GM19099 (cell line): ENCODE measurements around the gene PLEKHO2.
A peak's percentile ranks its signal among the peaks of the same experiment; 100 is the strongest.

Source experiments
- POLR2A ChIP-seq: IDR thresholded peaks from 3 replicates; pipeline ENCODE4 v1.6.1; 2011; ENCODE audit warnings: low read depth; ENCODE audit not compliant: insufficient read length; ENCODE audit errors: extremely low read depth

The PLEKHO2 gene, protein sequence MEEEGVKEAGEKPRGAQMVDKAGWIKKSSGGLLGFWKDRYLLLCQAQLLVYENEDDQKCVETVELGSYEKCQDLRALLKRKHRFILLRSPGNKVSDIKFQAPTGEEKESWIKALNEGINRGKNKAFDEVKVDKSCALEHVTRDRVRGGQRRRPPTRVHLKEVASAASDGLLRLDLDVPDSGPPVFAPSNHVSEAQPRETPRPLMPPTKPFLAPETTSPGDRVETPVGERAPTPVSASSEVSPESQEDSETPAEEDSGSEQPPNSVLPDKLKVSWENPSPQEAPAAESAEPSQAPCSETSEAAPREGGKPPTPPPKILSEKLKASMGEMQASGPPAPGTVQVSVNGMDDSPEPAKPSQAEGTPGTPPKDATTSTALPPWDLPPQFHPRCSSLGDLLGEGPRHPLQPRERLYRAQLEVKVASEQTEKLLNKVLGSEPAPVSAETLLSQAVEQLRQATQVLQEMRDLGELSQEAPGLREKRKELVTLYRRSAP

DNA sequence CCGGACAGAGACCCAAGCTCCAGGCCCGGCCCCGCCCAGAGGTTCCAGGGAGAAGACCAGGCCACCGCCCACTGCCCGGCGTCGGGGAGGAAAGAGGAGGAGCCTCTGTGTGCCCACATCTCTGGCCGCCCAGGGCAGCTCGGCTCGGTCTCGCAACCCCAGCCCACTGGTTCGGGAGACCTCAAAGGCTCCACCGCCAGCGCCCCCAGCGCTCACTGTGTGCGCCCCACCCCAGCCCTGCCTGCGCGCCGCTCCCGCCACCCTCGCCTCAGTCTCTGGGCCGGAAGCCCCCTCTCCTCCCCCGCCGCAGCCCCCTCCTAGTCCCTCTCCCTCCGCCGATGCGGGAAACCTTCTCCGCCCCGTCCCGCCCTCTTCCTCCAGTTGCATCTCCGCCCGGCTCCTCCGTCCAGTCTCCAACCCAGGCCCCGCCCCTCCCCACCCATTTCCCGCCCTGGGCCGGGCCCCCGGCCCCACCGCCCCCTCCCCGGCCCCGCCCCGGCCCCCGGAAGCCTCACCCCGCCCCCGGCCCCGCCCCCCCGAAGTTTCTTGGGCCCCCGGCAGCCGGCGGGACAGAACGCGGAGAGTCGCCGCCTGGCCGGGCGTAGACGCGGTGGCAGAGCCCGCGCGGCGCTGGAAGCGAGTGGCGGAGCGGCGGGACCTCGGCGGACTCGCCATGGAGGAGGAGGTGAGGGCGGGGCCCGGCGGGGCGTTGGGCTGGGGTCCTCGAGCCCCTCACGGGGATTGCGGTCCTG lies at the start of gene PLEKHO2:
Gene PLEKHO2 (plus strand): TSS at position 572 of the 752 bp plus-strand sequence. CDS start 102 bp downstream, at position 674.
- TF ChIP-seq POLR2A, result peak; percentile 98

DNA sequence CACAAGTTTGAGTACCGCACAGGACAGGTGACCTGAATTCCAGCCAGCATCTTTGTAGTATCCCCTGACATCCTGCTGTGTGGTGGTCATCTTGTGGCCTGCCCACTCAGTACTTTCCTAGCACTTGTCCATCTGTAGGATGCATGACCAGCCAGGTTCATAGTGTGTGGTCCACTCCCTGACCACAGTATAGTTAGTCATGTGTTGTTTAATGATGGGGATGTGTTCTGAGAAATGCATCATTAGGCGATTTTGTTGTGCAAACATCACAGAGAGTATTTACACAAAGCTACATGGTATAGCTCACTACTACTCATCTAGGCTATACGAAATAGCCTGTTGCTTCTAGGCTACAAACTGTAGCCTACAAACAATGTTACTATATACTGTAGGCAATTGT lies 49.4 kb upstream of the PLEKHO2 start:
- no peak for TF ChIP-seq POLR2A

GRCh38 chr15:64800476-64800875 lies 41.2 kb upstream of the PLEKHO2 start:
- no peak for TF ChIP-seq POLR2A

GRCh38 chr15:64803526-64803925 lies 38.2 kb upstream of the PLEKHO2 start:
- no peak for TF ChIP-seq POLR2A

DNA sequence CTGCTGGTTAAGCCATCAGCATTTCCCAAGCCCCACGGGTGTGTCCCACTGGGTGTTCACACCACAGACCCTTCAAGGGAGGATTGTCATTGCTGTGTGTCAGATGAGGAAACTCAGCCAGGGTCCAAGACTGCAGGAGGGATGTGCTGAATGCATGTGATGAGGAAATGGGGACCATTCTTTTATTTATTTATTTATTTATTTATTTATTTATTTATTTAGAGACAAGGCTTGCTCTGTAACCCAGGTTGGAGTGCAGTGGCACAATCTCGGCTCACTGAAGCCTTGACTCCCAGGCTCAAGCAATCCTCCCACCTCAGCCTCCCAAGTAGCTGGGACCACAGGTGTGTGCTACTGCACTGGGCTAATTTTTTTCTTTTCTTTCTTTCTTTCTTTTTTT lies 37.1 kb upstream of the PLEKHO2 start:
- no peak for TF ChIP-seq POLR2A

DNA sequence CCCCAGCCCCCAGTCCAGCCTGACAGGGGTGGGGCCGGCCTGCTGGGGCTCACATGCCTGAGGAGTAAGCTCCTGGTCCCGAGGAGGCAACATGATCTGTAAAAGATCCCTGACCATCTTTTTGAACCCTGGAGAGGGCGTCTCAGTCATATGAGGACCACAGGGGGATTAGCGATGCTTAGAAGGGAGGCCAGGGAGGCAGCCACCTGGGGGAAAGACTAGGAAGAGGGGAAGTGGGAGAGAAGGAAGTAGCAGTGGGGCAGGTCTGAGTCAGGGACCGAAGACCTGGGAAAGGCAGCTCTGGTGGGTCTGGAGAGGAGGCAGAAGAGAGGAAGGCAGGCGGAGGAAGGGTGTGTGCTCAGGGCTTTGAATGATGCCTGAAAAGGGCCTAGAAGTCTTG lies 35.2 kb upstream of the PLEKHO2 start:
- TF ChIP-seq POLR2A, result no peak

GRCh38 chr15:64807051-64807749 lies 34.5 kb upstream of the PLEKHO2 start:
- TF ChIP-seq POLR2A, result no peak

DNA sequence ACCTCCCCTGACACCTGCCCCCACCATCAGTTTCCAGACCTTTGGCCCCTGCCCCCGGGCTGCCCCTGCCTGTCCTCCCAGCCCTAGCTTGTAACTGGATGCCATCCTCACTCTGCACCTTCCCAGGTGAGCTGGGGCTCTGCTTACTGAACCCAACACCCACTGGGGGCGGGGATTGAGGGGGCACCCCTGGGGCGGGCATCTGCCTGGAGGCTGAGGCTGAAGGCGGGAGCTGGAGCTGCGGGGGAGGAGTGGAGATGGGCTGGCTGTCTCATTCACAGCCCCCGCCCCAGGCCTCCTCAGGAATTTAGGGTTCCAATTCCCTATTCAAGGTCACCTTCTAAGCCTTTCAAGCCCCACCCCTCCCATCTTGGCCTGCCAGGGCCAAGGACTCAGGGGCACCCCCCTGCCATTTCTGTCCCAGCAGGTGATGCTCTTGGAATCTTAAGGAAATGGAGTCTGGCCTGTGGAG lies 33.9 kb upstream of the PLEKHO2 start:
- no peak for TF ChIP-seq POLR2A

DNA sequence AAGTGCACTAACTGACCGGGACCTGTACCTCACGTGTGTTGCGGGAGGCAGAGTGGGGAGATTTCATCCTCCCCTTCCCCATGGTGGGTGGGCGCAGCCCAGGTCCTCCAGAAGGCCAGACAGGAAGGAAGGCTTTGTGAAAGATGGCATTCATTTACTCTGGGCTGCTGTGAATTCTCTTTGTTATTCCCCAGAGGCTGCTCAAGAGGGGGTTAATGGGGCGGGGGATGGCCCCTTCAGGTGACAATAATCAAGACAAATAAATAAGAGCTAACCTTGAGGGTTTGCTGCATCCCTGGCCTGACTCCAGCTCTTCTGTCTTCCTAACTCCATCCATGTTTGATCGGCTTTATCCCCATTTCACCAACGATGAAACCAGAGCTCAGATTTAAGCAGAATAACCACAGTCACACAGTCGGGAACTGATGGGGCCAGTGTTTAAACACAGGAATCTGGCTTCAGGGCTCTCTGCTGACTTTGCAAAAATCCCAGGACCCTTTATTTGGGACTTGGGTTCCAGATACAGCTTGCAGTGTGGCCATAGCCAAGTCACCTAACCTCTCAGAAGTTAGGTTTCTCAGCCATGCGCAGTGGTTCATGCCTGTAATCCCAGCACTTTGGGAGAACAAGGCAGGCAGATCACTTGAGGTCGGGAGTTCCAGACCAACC lies 32.8 kb upstream of the PLEKHO2 start:
- no peak for TF ChIP-seq POLR2A

GRCh38 chr15:64809649-64810496 lies 31.8 kb upstream of the PLEKHO2 start:
- no peak for TF ChIP-seq POLR2A

GRCh38 chr15:64810497-64811326 lies 31.0 kb upstream of the PLEKHO2 start:
- TF ChIP-seq POLR2A, result no peak

DNA sequence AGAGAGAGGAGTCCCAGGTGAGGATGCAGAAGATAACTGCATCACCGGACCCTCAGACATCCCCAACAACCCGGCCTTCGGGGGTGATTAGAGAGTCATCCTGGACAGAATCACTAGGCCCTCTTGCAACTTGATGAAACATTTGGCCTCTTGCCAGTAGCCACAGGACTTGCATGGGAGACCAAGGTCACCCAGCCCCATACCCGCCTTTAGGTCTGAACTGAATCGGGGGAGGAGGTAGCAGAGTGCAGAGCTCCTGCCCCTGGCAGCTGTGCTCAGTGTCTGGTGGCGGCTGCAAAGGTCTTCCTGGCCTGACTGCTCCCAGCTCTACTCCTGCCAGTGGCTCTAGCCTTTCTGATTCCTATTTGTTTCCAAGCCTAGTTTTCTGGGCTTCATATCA lies 28.6 kb upstream of the PLEKHO2 start:
- TF ChIP-seq POLR2A, result peak; percentile 14

GRCh38 chr15:64816452-64816851 lies 25.3 kb upstream of the PLEKHO2 start:
- no peak for TF ChIP-seq POLR2A
